Naive thymus-derived CD4-positive, alpha-beta T cell (primary cell): Measurements from ENCODE around the gene RPP25L. TPM values are rescaled to one million over a fixed set of nuclear protein-coding genes. Genes with fewer than 3 reads are reported as not detected.
A peak's percentile ranks its signal among the peaks of the same experiment; 100 is the strongest.

Experiments used
- ATAC-seq: fragments of 150-1000 bp; cut with Tn5 transposase; 2 replicates; pipeline ENCODE4 v1.10.0; 2021; ENCODE audit warnings: mild to moderate bottlenecking, moderate library complexity
- CTCF ChIA-PET: fragments of 350-600 bp; sonication (Branson Sonifier 250); formaldehyde crosslinking; loops from one replicate; lab custom pipeline; 2021; ENCODE audit warnings: antibody characterized with exemption; lab: Charles Lee
- POLR2A ChIA-PET: fragments of 350-600 bp; sonication (Branson Sonifier 250); formaldehyde crosslinking; loops from one replicate; lab custom pipeline; 2021; ENCODE audit warnings: antibody characterized with exemption, inconsistent platforms; lab: Charles Lee
- DNase-seq, 9 donors: peaks; one replicate each; pipeline versions ENCODE4 v3.0.0 to v3.0.0-alpha.2; 2020 to 2022; ENCODE audit warnings: mixed read lengths in 1 of 9
- H3K27ac ChIP-seq: one replicate; pipeline ENCODE4 v1.7.0; 2013; ENCODE audit warnings: mild to moderate bottlenecking, low read depth, low read length, moderate library complexity
- H3K27me3 ChIP-seq, 2 donors: one replicate each; pipeline ENCODE4 v1.7.0; 2013; ENCODE audit warnings: low read length in 2 of 2, mild to moderate bottlenecking in 2 of 2, moderate library complexity in 2 of 2; ENCODE audit not compliant: control insufficient read depth in 2 of 2, insufficient read depth in 2 of 2
- H3K36me3 ChIP-seq, 3 experiments: 1 replicate in 2 of 3; 2 replicates in 1 of 3; pipeline ENCODE4 v1.7.0; 2013; ENCODE audit warnings: low read length in 3 of 3, mild to moderate bottlenecking in 3 of 3, moderate library complexity in 1 of 3; ENCODE audit not compliant: insufficient read depth in 3 of 3, control insufficient read depth in 2 of 3
- H3K4me1 ChIP-seq, 2 donors: one replicate each; pipeline ENCODE4 v1.7.0; 2013; ENCODE audit warnings: low read length in 2 of 2, mild to moderate bottlenecking in 2 of 2, moderate library complexity in 1 of 2; ENCODE audit not compliant: control insufficient read depth in 2 of 2, insufficient read depth in 2 of 2
- H3K4me3 ChIP-seq: 2 replicates; pipeline ENCODE4 v1.7.0; 2013; ENCODE audit warnings: mild to moderate bottlenecking, low read length
- H3K9me3 ChIP-seq, 3 experiments: 1 replicate in 2 of 3; 2 replicates in 1 of 3; pipeline ENCODE4 v1.7.0; 2013; ENCODE audit warnings: low read length in 3 of 3; ENCODE audit not compliant: control insufficient read depth in 2 of 3
- H3K27ac Mint-ChIP-seq, 9 donors: one replicate each; pipeline ENCODE4 v1.8.0; 2020 to 2022; ENCODE audit warnings: mixed read lengths in 9 of 9, mild to moderate bottlenecking in 8 of 9, moderate library complexity in 5 of 9, inconsistent platforms in 2 of 9
- H3K27me3 Mint-ChIP-seq, 5 donors: one replicate each; pipeline ENCODE4 v1.8.0; 2021 to 2022; ENCODE audit warnings: mixed read lengths in 5 of 5, mild to moderate bottlenecking in 1 of 5
- H3K36me3 Mint-ChIP-seq, 5 donors: one replicate each; pipeline ENCODE4 v1.8.0; 2020 to 2022; ENCODE audit warnings: mixed read lengths in 5 of 5, mild to moderate bottlenecking in 3 of 5, inconsistent platforms in 1 of 5
- H3K4me1 Mint-ChIP-seq, 7 donors: one replicate each; pipeline ENCODE4 v1.8.0; 2020 to 2022; ENCODE audit warnings: mixed read lengths in 7 of 7, mild to moderate bottlenecking in 3 of 7, inconsistent platforms in 1 of 7
- H3K4me3 Mint-ChIP-seq, 10 donors: one replicate each; pipeline ENCODE4 v1.8.0; 2020 to 2022; ENCODE audit warnings: mild to moderate bottlenecking in 10 of 10, mixed read lengths in 10 of 10, moderate library complexity in 6 of 10, inconsistent platforms in 2 of 10
- H3K9me3 Mint-ChIP-seq, 11 donors: one replicate each; pipeline ENCODE4 v1.8.0; 2020 to 2022; ENCODE audit warnings: mixed read lengths in 11 of 11, mild to moderate bottlenecking in 4 of 11, inconsistent platforms in 1 of 11, moderate library complexity in 1 of 11
- intact Hi-C, 2 donors: fragments of 100-400 bp; cut with micrococcal nuclease; formaldehyde crosslinking; loops; one replicate each; pipeline ENCODE4 v1.15.1; 2023
- polyA plus RNA-seq, 2 donors: library from polyadenylated mRNA; unstranded; fragments of 300-500 nt; fragmentation: Illumina TruSeq; gene quantifications; one replicate each; pipeline ENCODE4 v1.2.3, GENCODE V29; 2021
- total RNA-seq, 6 experiments: library from RNA in 5 of 6; stranded (reverse) in 5 of 6; gene quantifications; 1 replicate in 5 of 6; 2 replicates in 1 of 6; pipeline ENCODE4 v1.2.3 and lab custom pipeline; 2021 to 2026

The RPP25L gene
- total and polyA plus RNA-seq, 7 experiments from 2014 or later, result 8.8 to 58.2 (median 26.7) TPM

GRCh38 chr9:34576597-34577399, 35.1 kb downstream of the RPP25L start:
- intact Hi-C loops, result no loop called here
- Histone ChIP-seq H3K36me3 (no peaks in the 10 kb centered on the region), H3K4me1 (peaks cover 0 to 5% of the 10 kb centered on the region in 2 donors), H3K4me3 (no peak overlapping the region), H3K27ac (no peak overlapping the region), H3K9me3 (no peaks in the 10 kb centered on the region), H3K27me3 (peaks cover 0 to 15% of the 10 kb centered on the region in 2 donors)
- CTCF ChIA-PET, result no interaction called here
- Mint-ChIP-seq H3K9me3 (peaks cover 0 to 2% (median 0%) of the 10 kb centered on the region in 11 donors), H3K4me1 (peaks cover 0 to 18% (median 12%) of the 10 kb centered on the region in 7 donors), H3K4me3 (peak overlapping the region in 8 of 10 donors; percentile 42 to 80 (median 64)), H3K27me3 (peaks cover 54 to 64% (median 63%) of the 10 kb centered on the region in 5 donors), H3K36me3 (no peaks in the 10 kb centered on the region), H3K27ac (no peak overlapping the region)
- no peak for DNase-seq
- no peak for ATAC-seq
- POLR2A ChIA-PET, result no interaction called here

GRCh38 chr9:34575862-34576596, 35.9 kb downstream of the RPP25L start:
- Mint-ChIP-seq H3K4me1 (peaks cover 0 to 18% (median 12%) of the 10 kb centered on the region in 7 donors), H3K4me3 (peak overlapping the region in 1 of 10 donors; percentile 7), H3K36me3 (no peaks in the 10 kb centered on the region), H3K9me3 (peaks cover 0 to 2% (median 0%) of the 10 kb centered on the region in 11 donors), H3K27me3 (peaks cover 47 to 60% (median 57%) of the 10 kb centered on the region in 5 donors), H3K27ac (no peak overlapping the region)
- no peaks in the 10 kb centered on the region for H3K36me3 ChIP-seq
- peaks cover 0 to 15% of the 10 kb centered on the region in 2 donors for H3K27me3 ChIP-seq
- H3K4me3 ChIP-seq, result no peak overlapping the region
- H3K4me1 ChIP-seq, result peaks cover 0 to 5% of the 10 kb centered on the region in 2 donors
- DNase-seq (no peak), ATAC-seq (no peak)
- H3K27ac ChIP-seq, result no peak overlapping the region
- POLR2A ChIA-PET, result no interaction called here
- CTCF ChIA-PET, result no interaction called here
- no peaks in the 10 kb centered on the region for H3K9me3 ChIP-seq
- intact Hi-C loops, result no loop called here

- peaks cover 0 to 2% (median 0%) of the 10 kb centered on the region in 11 donors for H3K9me3 Mint-ChIP-seq
- H3K36me3 Mint-ChIP-seq, result no peaks in the 10 kb centered on the region
- H3K36me3 ChIP-seq, result no peaks in the 10 kb centered on the region
- H3K4me1 ChIP-seq, result peaks cover 0 to 5% of the 10 kb centered on the region in 2 donors
- DNase-seq, result no peak
- no peak overlapping the region for H3K4me3 Mint-ChIP-seq
- no peak for ATAC-seq
- H3K27ac ChIP-seq, result no peak overlapping the region
- peaks cover 40 to 52% (median 51%) of the 10 kb centered on the region in 5 donors for H3K27me3 Mint-ChIP-seq
- no peak overlapping the region for H3K27ac Mint-ChIP-seq
- H3K9me3 ChIP-seq, result no peaks in the 10 kb centered on the region
- ChIA-PET POLR2A (no interaction called here), CTCF (no interaction called here)
- intact Hi-C loops, result no loop called here
- H3K27me3 ChIP-seq, result peaks cover 0 to 15% of the 10 kb centered on the region in 2 donors
- H3K4me1 Mint-ChIP-seq, result peaks cover 0 to 18% (median 12%) of the 10 kb centered on the region in 7 donors
- H3K4me3 ChIP-seq, result no peak overlapping the region
Measured at GRCh38 chr9:34575241-34575640, 36.7 kb downstream of the RPP25L start.

GRCh38 chr9:34574571-34574970, 37.3 kb downstream of the RPP25L start:
- DNase-seq (no peak), ATAC-seq (no peak)
- POLR2A ChIA-PET, result no interaction called here
- no peak overlapping the region for H3K27ac Mint-ChIP-seq
- no peak overlapping the region for H3K4me3 ChIP-seq
- no peaks in the 10 kb centered on the region for H3K36me3 ChIP-seq
- H3K9me3 ChIP-seq, result no peaks in the 10 kb centered on the region
- CTCF ChIA-PET, result interaction anchor here (0.6 kb wide), 1 partner anchor 111 kb away, joined by 3 read pairs; no protein-coding TSS in a partner anchor
- no peak overlapping the region for H3K4me3 Mint-ChIP-seq
- H3K4me1 Mint-ChIP-seq, result peaks cover 0 to 18% (median 12%) of the 10 kb centered on the region in 7 donors
- peaks cover 0 to 11% of the 10 kb centered on the region in 2 donors for H3K27me3 ChIP-seq
- peaks cover 0 to 5% of the 10 kb centered on the region in 2 donors for H3K4me1 ChIP-seq
- H3K36me3 Mint-ChIP-seq, result no peaks in the 10 kb centered on the region
- no peaks in the 10 kb centered on the region for H3K9me3 Mint-ChIP-seq
- H3K27ac ChIP-seq, result no peak overlapping the region
- intact Hi-C loops, result no loop called here
- peaks cover 33 to 50% (median 45%) of the 10 kb centered on the region in 5 donors for H3K27me3 Mint-ChIP-seq

- Mint-ChIP-seq H3K4me1 (peaks cover 0 to 12% (median 8%) of the 10 kb centered on the region in 7 donors), H3K27ac (no peak overlapping the region), H3K9me3 (no peaks in the 10 kb centered on the region), H3K27me3 (peaks cover 26 to 43% (median 37%) of the 10 kb centered on the region in 5 donors), H3K4me3 (no peak overlapping the region), H3K36me3 (no peaks in the 10 kb centered on the region)
- no peak overlapping the region for H3K27ac ChIP-seq
- no peak overlapping the region for H3K4me3 ChIP-seq
- CTCF ChIA-PET, result no interaction called here
- POLR2A ChIA-PET, result no interaction called here
- no peaks in the 10 kb centered on the region for H3K9me3 ChIP-seq
- intact Hi-C loops, result no loop called here
- peaks cover 0 to 9% of the 10 kb centered on the region in 2 donors for H3K27me3 ChIP-seq
- peaks cover 0 to 3% of the 10 kb centered on the region in 2 donors for H3K4me1 ChIP-seq
- ATAC-seq (no peak), DNase-seq (no peak)
- no peaks in the 10 kb centered on the region for H3K36me3 ChIP-seq
Measured at GRCh38 chr9:34573599-34574325, 38.1 kb downstream of the RPP25L start.

- no peaks in the 10 kb centered on the region for H3K4me1 ChIP-seq
- ATAC-seq, result no peak
- H3K27me3 Mint-ChIP-seq, result peaks cover 24 to 38% (median 31%) of the 10 kb centered on the region in 5 donors
Measured at GRCh38 chr9:34572628-34573027, 39.3 kb downstream of the RPP25L start.

More at GRCh38 chr9:34572628-34573027, 39.3 kb downstream of the RPP25L start:
- Mint-ChIP-seq H3K36me3 (no peaks in the 10 kb centered on the region), H3K9me3 (no peaks in the 10 kb centered on the region), H3K27ac (no peak overlapping the region), H3K4me3 (no peak overlapping the region), H3K4me1 (peaks cover 0 to 7% (median 5%) of the 10 kb centered on the region in 7 donors)
- Histone ChIP-seq H3K27me3 (peaks cover 0 to 3% of the 10 kb centered on the region in 2 donors), H3K9me3 (no peaks in the 10 kb centered on the region), H3K27ac (no peak overlapping the region), H3K36me3 (no peaks in the 10 kb centered on the region), H3K4me3 (no peak overlapping the region)
- DNase-seq, result no peak
- POLR2A ChIA-PET, result no interaction called here
- intact Hi-C loops, result no loop called here
- CTCF ChIA-PET, result no interaction called here
